Smooth muscle cell (in vitro differentiated cells): ENCODE results near the gene DGKD. TPM values are rescaled to one million over a fixed set of nuclear protein-coding genes. Genes with fewer than 3 reads are reported as not detected.

ENCODE experiments used
- DNase-seq: peaks from one replicate; lab custom pipeline; 2025; ENCODE audit not compliant: unreplicated experiment; lab: John Stamatoyannopoulos, UW
- H2AFZ ChIP-seq: fragments of 200-600 bp; sonication (generic); 2 replicates; pipeline ENCODE4 v1.6.0; 2016; ENCODE audit warnings: antibody characterized with exemption, low read depth, mild to moderate bottlenecking
- H3F3A ChIP-seq: fragments of 200-600 bp; sonication (generic); 2 replicates; pipeline ENCODE4 v1.6.0; 2017; ENCODE audit warnings: antibody characterized with exemption, low read depth
- H3K27ac ChIP-seq: fragments of 200-600 bp; sonication (generic); 2 replicates; pipeline ENCODE4 v1.5.1; 2016; ENCODE audit warnings: low read depth, mild to moderate bottlenecking
- H3K27me3 ChIP-seq: fragments of 200-600 bp; sonication (generic); 2 replicates; pipeline ENCODE4 v1.6.1; 2016; ENCODE audit warnings: low read depth, mild to moderate bottlenecking
- H3K36me3 ChIP-seq: fragments of 200-600 bp; sonication (generic); 2 replicates; pipeline ENCODE4 v1.5.1; 2016; ENCODE audit warnings: low read depth
- H3K4me1 ChIP-seq: fragments of 200-600 bp; sonication (generic); 2 replicates; pipeline ENCODE4 v1.5.1; 2016; ENCODE audit warnings: low read depth
- H3K4me2 ChIP-seq: fragments of 200-600 bp; sonication (generic); 2 replicates; pipeline ENCODE4 v1.6.0; 2016; ENCODE audit warnings: mild to moderate bottlenecking
- H3K4me3 ChIP-seq: fragments of 200-600 bp; sonication (generic); 2 replicates; pipeline ENCODE4 v1.5.1; 2016; ENCODE audit warnings: mild to moderate bottlenecking
- H3K79me2 ChIP-seq: fragments of 200-600 bp; sonication (generic); 2 replicates; pipeline ENCODE4 v1.6.0; 2016; ENCODE audit warnings: low read depth, mild to moderate bottlenecking
- H3K9ac ChIP-seq: fragments of 200-600 bp; sonication (generic); 2 replicates; pipeline ENCODE4 v1.6.0; 2016; ENCODE audit warnings: low read depth
- H3K9me3 ChIP-seq: fragments of 200-600 bp; sonication (generic); replicated peaks from 2 replicates; pipeline ENCODE4 v1.5.1; 2016; ENCODE audit warnings: low read depth
- H4K20me1 ChIP-seq: fragments of 200-600 bp; sonication (generic); 2 replicates; pipeline ENCODE4 v1.6.0; 2016; ENCODE audit warnings: low read depth
- WGBS: methylation state at CpG from one replicate; pipeline ENCODE4 v1.1.7; 2016; ENCODE audit warnings: low lambda C conversion rate; 5-methylcytosine and 5-hydroxymethylcytosine counted together
- polyA plus RNA-seq: library from polyadenylated mRNA; unstranded; fragments of >200 nt; fragmentation: Nextera tagmentation; extraction: Ambion mirVana; gene quantifications from 2 replicates; pipeline ENCODE4 v1.2.1, GENCODE V29; 2016
- total RNA-seq: library from RNA; depleted of rRNA; stranded (reverse); fragments of >200 nt; gene quantifications from 2 replicates; pipeline ENCODE4 v1.2.3, GENCODE V29; 2014
- TF ChIP-seq, protein P1 (sequence below): fragments of 200-600 bp; sonication (generic); IDR thresholded peaks from 2 replicates; pipeline ENCODE4 v1.5.1; 2017; ENCODE audit warnings: borderline replicate concordance, mild to moderate bottlenecking, antibody characterized with exemption; ENCODE audit not compliant: insufficient read depth, poor library complexity, severe bottlenecking

DGKD gene
- total and polyA plus RNA-seq, 2 experiments from 2014 or later: 12.2 to 14.2 TPM

GRCh38 chr2:233481368-233482142 is 127.3 kb downstream of the DGKD start:
- Histone ChIP-seq H2AFZ (no peak overlapping the region), H3K9ac (no peak overlapping the region), H3K36me3 (no peaks in the 10 kb centered on the region)

GRCh38 chr2:233482616-233483015 is 128.3 kb downstream of the DGKD start:
- no peak for DNase-seq
- H3K36me3 ChIP-seq: no peaks in the 10 kb centered on the region
- no peaks in the 10 kb centered on the region for H3K79me2 ChIP-seq
- no peak overlapping the region for H3K4me3 ChIP-seq
- H3F3A ChIP-seq: no peaks in the 10 kb centered on the region
- H3K27ac ChIP-seq: no peak overlapping the region
- no peak overlapping the region for H2AFZ ChIP-seq
- no peaks in the 10 kb centered on the region for H3K9me3 ChIP-seq
- peaks cover 10% of the 10 kb centered on the region for H3K4me1 ChIP-seq
- no peaks in the 10 kb centered on the region for H4K20me1 ChIP-seq
- WGBS: 78% methylated on average over 5 of the region's 5 CpGs
- no peak overlapping the region for H3K4me2 ChIP-seq
- TF ChIP-seq, protein P1, sequence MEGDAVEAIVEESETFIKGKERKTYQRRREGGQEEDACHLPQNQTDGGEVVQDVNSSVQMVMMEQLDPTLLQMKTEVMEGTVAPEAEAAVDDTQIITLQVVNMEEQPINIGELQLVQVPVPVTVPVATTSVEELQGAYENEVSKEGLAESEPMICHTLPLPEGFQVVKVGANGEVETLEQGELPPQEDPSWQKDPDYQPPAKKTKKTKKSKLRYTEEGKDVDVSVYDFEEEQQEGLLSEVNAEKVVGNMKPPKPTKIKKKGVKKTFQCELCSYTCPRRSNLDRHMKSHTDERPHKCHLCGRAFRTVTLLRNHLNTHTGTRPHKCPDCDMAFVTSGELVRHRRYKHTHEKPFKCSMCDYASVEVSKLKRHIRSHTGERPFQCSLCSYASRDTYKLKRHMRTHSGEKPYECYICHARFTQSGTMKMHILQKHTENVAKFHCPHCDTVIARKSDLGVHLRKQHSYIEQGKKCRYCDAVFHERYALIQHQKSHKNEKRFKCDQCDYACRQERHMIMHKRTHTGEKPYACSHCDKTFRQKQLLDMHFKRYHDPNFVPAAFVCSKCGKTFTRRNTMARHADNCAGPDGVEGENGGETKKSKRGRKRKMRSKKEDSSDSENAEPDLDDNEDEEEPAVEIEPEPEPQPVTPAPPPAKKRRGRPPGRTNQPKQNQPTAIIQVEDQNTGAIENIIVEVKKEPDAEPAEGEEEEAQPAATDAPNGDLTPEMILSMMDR: no peak
- no peak overlapping the region for H3K9ac ChIP-seq
- no peaks in the 10 kb centered on the region for H3K27me3 ChIP-seq

More at GRCh38 chr2:233481368-233482142, 127.3 kb downstream of the DGKD start:
- H3K79me2 ChIP-seq: no peaks in the 10 kb centered on the region
- peaks cover 2% of the 10 kb centered on the region for H3K4me1 ChIP-seq
- no peak overlapping the region for H3K4me3 ChIP-seq
- H4K20me1 ChIP-seq: no peaks in the 10 kb centered on the region
- H3K9me3 ChIP-seq: no peaks in the 10 kb centered on the region
- H3F3A ChIP-seq: no peaks in the 10 kb centered on the region
- 85% methylated on average over 22 of the region's 22 CpGs for WGBS
- no peak for DNase-seq
- TF ChIP-seq, protein P1: no peak
- H3K27ac ChIP-seq: no peak overlapping the region
- no peak overlapping the region for H3K4me2 ChIP-seq
- H3K27me3 ChIP-seq: no peaks in the 10 kb centered on the region

GRCh38 chr2:233485726-233486125 is 131.4 kb downstream of the DGKD start:
- no peaks in the 10 kb centered on the region for H3K9me3 ChIP-seq
- peaks cover 11% of the 10 kb centered on the region for H3F3A ChIP-seq
- H4K20me1 ChIP-seq: no peaks in the 10 kb centered on the region
- peak overlapping the region; percentile 95 for H3K27ac ChIP-seq
- H3K36me3 ChIP-seq: no peaks in the 10 kb centered on the region
- H3K4me2 ChIP-seq: no peak overlapping the region
- H2AFZ ChIP-seq: no peak overlapping the region
- no peak for DNase-seq
- WGBS: 98% methylated on average over 15 of the region's 15 CpGs
- H3K9ac ChIP-seq: no peak overlapping the region
- peaks cover 21% of the 10 kb centered on the region for H3K4me1 ChIP-seq
- H3K27me3 ChIP-seq: no peaks in the 10 kb centered on the region
- TF ChIP-seq, protein P1: no peak
- H3K4me3 ChIP-seq: no peak overlapping the region
- no peaks in the 10 kb centered on the region for H3K79me2 ChIP-seq

DNA sequence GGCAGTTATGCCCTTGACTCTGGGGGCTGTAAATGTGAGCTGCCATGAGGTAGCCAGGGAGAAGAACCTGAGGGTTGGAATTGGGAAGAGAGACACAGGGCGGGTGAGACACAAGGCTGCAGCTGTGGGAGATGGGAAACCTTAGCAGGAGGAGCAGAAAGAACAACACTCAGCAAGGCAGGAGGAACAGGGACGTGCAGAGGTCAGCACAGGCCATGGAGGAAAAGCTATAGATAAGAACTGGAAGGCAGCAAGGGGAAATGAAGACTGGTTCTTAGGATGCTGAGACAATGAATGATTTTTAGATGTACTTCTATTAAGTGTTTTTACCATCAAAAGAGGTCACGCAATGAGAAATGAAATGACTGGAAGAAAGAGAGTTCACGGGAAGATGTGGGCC is 132.1 kb downstream of the DGKD start:
- no peak overlapping the region for H3K4me3 ChIP-seq
- peaks cover 21% of the 10 kb centered on the region for H3K4me1 ChIP-seq
- H3K27ac ChIP-seq: peak overlapping the region; percentile 95
- H3K36me3 ChIP-seq: no peaks in the 10 kb centered on the region
- no peaks in the 10 kb centered on the region for H3K79me2 ChIP-seq
- WGBS: 76% methylated on average over 4 of the region's 4 CpGs
- H3K9me3 ChIP-seq: no peaks in the 10 kb centered on the region
- H3K9ac ChIP-seq: peak overlapping the region; percentile 54
- no peak for DNase-seq
- H4K20me1 ChIP-seq: no peaks in the 10 kb centered on the region
- peak overlapping the region; percentile 70 for H3K4me2 ChIP-seq
- no peaks in the 10 kb centered on the region for H3K27me3 ChIP-seq
- TF ChIP-seq, protein P1: no peak
- H3F3A ChIP-seq: peaks cover 12% of the 10 kb centered on the region
- H2AFZ ChIP-seq: no peak overlapping the region
